ENCODE results near the gene ANKRD10.

- TF ChIP-seq SP1 (IDR thresholded peaks at IDR 0.05), result no peak
- no peak for TF ChIP-seq HDGF (IDR thresholded peaks at IDR 0.05; ENCODE audit: borderline replicate concordance)
- TF ChIP-seq BHLHE40 (IDR thresholded peaks at IDR 0.05; ENCODE audit: borderline replicate concordance), result no peak
- no peak for TF ChIP-seq SUZ12 (IDR thresholded peaks at IDR 0.05)
- no peak for TF ChIP-seq NFRKB (IDR thresholded peaks at IDR 0.05)
Observed at GRCh38 chr13:110832205-110832479, 82.7 kb downstream of the ANKRD10 start.

All from HEK293T (cell line).